Measurements from ENCODE around the gene ABLIM2.

GRCh38 chr4:8171984-8172924 is 13.6 kb upstream of the ABLIM2 start:
- TF ChIP-seq EZH2phosphoT487 (IDR thresholded peaks at IDR 0.05; ENCODE audit: borderline replicate concordance, low read depth, low read length) = no peak
- TF ChIP-seq CTCF (conservative IDR thresholded peaks at IDR 0.05; ENCODE audit: low read length) = no peak
